Activated CD4-positive, alpha-beta T cell treated with anti-CD3 and anti-CD28 coated beads for 36 hours (primary cell): ENCODE results near the gene ASZ1. TPM values are rescaled to one million over a fixed set of nuclear protein-coding genes. Genes with fewer than 3 reads are reported as not detected.
A peak's percentile ranks its signal among the peaks of the same experiment; 100 is the strongest.

Experiments
- ATAC-seq: fragments of 200-7000 bp; cut with Tn5 transposase; one replicate; pipeline ENCODE4 v1.10.0; 2021; ENCODE audit warnings: mild to moderate bottlenecking, moderate library complexity
- CTCF ChIA-PET: fragments of 350-600 bp; sonication (Branson Sonifier 250); formaldehyde crosslinking; loops from one replicate; lab custom pipeline; 2021; ENCODE audit warnings: antibody characterized with exemption; lab: Charles Lee
- POLR2A ChIA-PET: fragments of 350-600 bp; sonication (Branson Sonifier 250); formaldehyde crosslinking; loops from one replicate; lab custom pipeline; 2021; ENCODE audit warnings: antibody characterized with exemption, inconsistent platforms; lab: Charles Lee
- DNase-seq: peaks from one replicate; pipeline ENCODE4 v3.0.0-alpha.2; 2020
- H3K27ac Mint-ChIP-seq: one replicate; pipeline ENCODE4 v1.8.0; 2021; ENCODE audit warnings: mixed read lengths
- H3K27me3 Mint-ChIP-seq: one replicate; pipeline ENCODE4 v1.8.0; 2021; ENCODE audit warnings: mixed read lengths
- H3K36me3 Mint-ChIP-seq: one replicate; pipeline ENCODE4 v1.8.0; 2021; ENCODE audit warnings: low read depth, mixed read lengths
- H3K4me1 Mint-ChIP-seq: one replicate; pipeline ENCODE4 v1.8.0; 2021; ENCODE audit warnings: mixed read lengths
- H3K4me3 Mint-ChIP-seq: one replicate; pipeline ENCODE4 v1.8.0; 2021; ENCODE audit warnings: mild to moderate bottlenecking, moderate library complexity, mixed read lengths
- H3K9me3 Mint-ChIP-seq: one replicate; pipeline ENCODE4 v1.8.0; 2021; ENCODE audit warnings: low read depth, mixed read lengths
- intact Hi-C, 2 experiments: fragments of 100-400 bp; cut with DNase I in 1 of 2; cut with micrococcal nuclease in 1 of 2; formaldehyde crosslinking; loops; one replicate each; pipeline versions ENCODE4 v1.14.2 to v1.15.1; 2022 to 2024; cut with DNase I, micrococcal nuclease
- total RNA-seq, 2 experiments: library from RNA; stranded (reverse); gene quantifications; one replicate each; pipeline ENCODE4 v1.2.3, GENCODE V29; 2021

Gene ASZ1
- total RNA-seq, 2 experiments from 2014 or later = not detected

DNA sequence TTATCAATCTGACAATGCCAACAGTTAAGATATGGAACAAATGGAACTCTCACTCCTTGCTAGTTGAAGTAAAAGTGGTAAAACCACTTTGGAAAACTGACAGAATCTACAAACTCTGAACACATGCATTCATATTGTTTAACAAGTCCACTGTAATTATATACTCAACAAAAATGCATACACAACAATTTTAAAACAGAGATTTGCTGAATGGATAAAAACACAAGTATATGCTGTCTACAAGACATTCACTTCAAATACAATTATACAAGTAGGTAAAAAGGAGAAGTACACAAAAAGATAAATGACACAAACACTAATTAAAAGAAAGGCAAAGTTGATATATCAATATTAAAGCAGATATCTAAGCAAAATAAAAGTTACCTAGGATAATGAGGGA lies 95.3 kb downstream of the ASZ1 start:
- ATAC-seq = no peak
- Mint-ChIP-seq H3K9me3 (peaks cover 2% of the 10 kb centered on the region), H3K36me3 (no peaks in the 10 kb centered on the region), H3K4me1 (no peaks in the 10 kb centered on the region), H3K27ac (no peak overlapping the region), H3K4me3 (no peak overlapping the region), H3K27me3 (peaks cover 5% of the 10 kb centered on the region)
- ChIA-PET CTCF (no interaction called here), POLR2A (no interaction called here)
- intact Hi-C loops = no loop called here
- DNase-seq = no peak

DNA sequence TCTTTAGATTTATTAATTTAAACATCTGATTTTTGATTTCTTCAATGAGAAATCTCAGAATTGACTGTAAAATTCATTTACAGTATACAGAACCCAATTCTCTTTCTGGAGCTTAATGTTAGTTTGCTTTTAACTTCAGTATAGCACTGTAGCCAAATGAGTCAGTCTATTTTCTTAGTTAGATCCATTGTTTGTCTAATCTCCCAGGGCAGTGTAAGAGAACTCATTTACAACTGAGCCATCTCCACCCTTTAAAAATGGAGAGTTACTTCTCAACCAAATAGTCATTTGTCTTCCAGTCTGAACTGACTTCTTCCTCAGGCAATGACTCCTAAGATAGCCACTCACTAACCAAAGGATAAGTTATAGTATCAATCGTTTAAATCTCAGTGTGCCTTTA lies 101.5 kb downstream of the ASZ1 start:
- Mint-ChIP-seq H3K27ac (no peak overlapping the region), H3K9me3 (peaks cover 2% of the 10 kb centered on the region), H3K4me3 (no peak overlapping the region), H3K36me3 (no peaks in the 10 kb centered on the region), H3K4me1 (peaks cover 2% of the 10 kb centered on the region), H3K27me3 (peaks cover 51% of the 10 kb centered on the region)
- CTCF ChIA-PET = no interaction called here
- ATAC-seq (no peak), DNase-seq (no peak)
- intact Hi-C loops = no loop called here
- POLR2A ChIA-PET = no interaction called here

- intact Hi-C loops = no loop called here
- Mint-ChIP-seq H3K9me3 (no peaks in the 10 kb centered on the region), H3K36me3 (no peaks in the 10 kb centered on the region), H3K27me3 (peaks cover 56% of the 10 kb centered on the region), H3K4me1 (peaks cover 2% of the 10 kb centered on the region), H3K4me3 (no peak overlapping the region), H3K27ac (no peak overlapping the region)
- no peak for ATAC-seq
- ChIA-PET POLR2A (no interaction called here), CTCF (interaction anchor here (1.5 kb wide), 1 partner anchor 13 kb away, joined by 3 read pairs; no protein-coding TSS in a partner anchor)
- DNase-seq = no peak
Observed at GRCh38 chr7:117324960-117325359, 102.3 kb downstream of the ASZ1 start.

DNA sequence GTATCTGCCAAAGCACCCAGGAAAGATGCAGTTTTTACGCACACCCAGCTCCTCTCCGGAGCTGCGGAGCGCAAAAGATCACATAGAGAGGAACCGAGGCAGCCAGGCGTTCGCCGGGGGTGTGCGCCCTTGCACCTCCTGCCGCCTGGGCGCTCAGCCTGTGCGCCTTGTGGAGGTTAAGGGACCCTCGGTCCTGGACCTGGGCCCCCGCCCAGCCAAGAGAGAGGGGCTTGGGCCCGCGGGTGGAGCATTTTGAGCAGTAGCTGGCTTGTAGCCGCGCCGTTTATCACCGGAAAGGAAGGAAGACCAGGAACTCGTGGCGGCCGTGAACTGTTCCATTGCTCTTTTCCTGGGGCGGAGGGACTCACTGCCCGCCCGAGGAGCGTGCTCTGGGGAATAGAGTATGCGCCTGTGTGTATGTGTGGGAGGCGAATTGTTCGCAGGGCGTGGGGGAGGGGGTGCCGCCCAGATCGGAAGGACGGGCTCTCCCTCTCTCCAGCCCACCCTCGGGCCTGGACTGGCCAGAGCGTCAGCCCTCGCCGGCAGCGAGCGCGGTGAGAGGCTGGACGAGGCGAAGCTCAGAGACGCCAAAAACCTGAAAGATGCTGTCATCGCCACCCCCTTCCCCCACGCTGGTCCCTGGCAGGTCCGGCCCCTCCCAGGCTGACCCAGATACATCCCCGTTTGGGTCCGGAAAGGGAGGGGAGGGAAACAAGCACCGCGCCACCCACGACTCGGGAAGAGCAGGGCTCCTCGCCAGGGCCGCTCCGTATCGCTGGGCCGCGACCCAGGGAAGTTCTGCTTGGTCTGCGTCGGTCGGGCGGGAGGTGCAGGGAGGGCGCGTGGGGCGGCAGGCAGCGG lies 103.2 kb downstream of the ASZ1 start:
- Mint-ChIP-seq H3K27ac (no peak overlapping the region), H3K9me3 (no peaks in the 10 kb centered on the region), H3K4me1 (peaks cover 2% of the 10 kb centered on the region), H3K36me3 (no peaks in the 10 kb centered on the region), H3K4me3 (no peak overlapping the region), H3K27me3 (peaks cover 57% of the 10 kb centered on the region)
- ChIA-PET POLR2A (no interaction called here), CTCF (interaction anchor here (1.5 kb wide), 1 partner anchor 12 kb away, joined by 3 read pairs; no protein-coding TSS in a partner anchor)
- DNase-seq (no peak), ATAC-seq (no peak)
- intact Hi-C loops = no loop called here

DNA sequence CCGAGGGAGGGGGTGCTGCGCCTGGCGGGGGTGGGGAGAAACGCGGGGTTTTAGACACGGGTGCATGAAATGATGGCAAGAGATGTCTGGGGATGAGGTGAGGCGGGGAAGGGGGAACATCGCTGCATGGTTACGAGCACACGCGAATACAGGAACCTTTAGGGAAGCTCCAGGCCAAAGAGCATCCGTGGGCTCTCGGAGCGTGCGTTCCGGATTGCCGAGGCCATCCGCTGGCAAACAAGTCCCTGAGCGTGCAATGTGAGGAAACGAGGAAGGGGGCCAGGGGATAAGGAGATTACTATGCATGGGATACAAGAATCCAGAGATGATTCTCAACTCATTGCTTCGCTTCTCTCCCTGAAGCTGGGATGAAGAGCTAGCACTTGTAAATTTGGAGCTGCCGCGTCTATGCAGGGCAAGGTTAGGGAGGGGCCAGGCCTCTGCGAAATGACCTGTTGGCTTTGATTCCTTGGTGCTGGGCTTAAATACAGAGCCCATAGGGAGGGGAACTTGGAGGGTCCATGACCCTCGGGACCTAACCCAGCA lies 103.9 kb downstream of the ASZ1 start:
- no peaks in the 10 kb centered on the region for H3K36me3 Mint-ChIP-seq
- CTCF ChIA-PET = interaction anchor here (1.5 kb wide), 1 partner anchor 11 kb away, joined by 3 read pairs; no protein-coding TSS in a partner anchor
- intact Hi-C loops = no loop called here
- peaks cover 57% of the 10 kb centered on the region for H3K27me3 Mint-ChIP-seq
- ATAC-seq (no peak), DNase-seq (peak; percentile 6)
- H3K9me3 Mint-ChIP-seq = no peaks in the 10 kb centered on the region
- H3K4me3 Mint-ChIP-seq = no peak overlapping the region
- POLR2A ChIA-PET = no interaction called here
- H3K4me1 Mint-ChIP-seq = peaks cover 2% of the 10 kb centered on the region
- no peak overlapping the region for H3K27ac Mint-ChIP-seq

DNA sequence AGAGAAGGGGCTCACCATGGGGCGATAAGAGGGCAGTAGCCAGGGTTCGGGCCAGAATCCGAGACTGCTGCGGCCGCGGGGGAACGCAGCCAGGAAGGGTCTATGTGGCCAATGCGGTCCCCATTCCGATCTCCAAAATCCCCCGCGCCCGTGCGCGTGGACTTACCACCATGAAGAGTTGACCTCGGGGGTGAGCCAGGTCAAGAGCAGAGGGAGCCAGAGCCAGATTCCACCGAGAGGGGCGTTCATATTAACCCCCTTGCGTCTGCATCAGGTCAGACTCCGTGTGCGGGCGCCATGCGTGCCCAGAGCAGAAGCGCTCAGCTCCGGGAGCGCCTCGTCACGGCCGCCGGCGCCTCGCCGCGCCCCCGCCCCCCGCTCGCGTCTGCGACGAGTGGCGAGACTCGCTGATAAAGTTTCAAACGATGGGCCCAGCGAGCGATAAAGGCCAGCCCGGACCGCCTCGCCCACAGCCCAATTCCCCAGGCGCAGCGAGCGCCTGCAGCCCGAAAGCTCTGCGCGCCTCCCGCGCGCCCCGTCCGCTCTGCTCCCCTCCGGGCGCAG lies 104.5 kb downstream of the ASZ1 start, which contains the start of gene WNT2:
WNT2 (minus strand) TSS at position 318 of the 564 bp plus-strand sequence; CDS start at position 249, 69 bp downstream.
- Mint-ChIP-seq H3K27me3 (peaks cover 60% of the 10 kb centered on the region), H3K27ac (no peak within 1 kb of the TSS), H3K36me3 (no peaks in the 10 kb centered on the region), H3K4me3 (no peak within 1 kb of the TSS), H3K9me3 (no peaks in the 10 kb centered on the region), H3K4me1 (peaks cover 2% of the 10 kb centered on the region)
- intact Hi-C loops = no loop called here
- no peak for ATAC-seq
- ChIA-PET CTCF (interaction anchor here (0.6 kb wide), 1 partner anchor 1014 kb away, joined by 3 read pairs; no protein-coding TSS in a partner anchor), POLR2A (no interaction called here)
- peak; percentile 6 for DNase-seq

DNA sequence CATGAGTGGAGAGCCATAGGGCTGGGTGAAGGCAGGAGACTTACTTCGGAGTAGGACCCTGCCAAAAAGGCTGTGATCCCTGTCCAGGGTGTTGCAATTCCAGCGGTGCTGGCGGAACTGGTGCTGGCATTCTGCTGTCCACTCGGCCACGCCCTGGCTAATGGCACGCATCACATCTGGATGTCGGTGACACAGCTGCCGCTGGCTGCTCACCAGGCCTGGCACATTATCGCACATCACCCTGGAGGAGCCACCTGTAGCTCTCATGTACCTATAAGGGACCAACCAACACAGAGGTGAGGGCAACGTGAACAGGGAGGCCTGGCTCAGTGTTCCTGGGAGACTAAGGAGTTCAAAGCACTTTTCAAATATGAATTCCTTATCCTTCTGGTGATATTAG lies 106.8 kb downstream of the ASZ1 start:
- Mint-ChIP-seq H3K4me1 (peaks cover 2% of the 10 kb centered on the region), H3K27ac (no peak overlapping the region), H3K9me3 (no peaks in the 10 kb centered on the region), H3K4me3 (no peak overlapping the region), H3K36me3 (no peaks in the 10 kb centered on the region), H3K27me3 (peaks cover 49% of the 10 kb centered on the region)
- no peak for ATAC-seq
- intact Hi-C loops = no loop called here
- ChIA-PET CTCF (no interaction called here), POLR2A (no interaction called here)
- DNase-seq = no peak

DNA sequence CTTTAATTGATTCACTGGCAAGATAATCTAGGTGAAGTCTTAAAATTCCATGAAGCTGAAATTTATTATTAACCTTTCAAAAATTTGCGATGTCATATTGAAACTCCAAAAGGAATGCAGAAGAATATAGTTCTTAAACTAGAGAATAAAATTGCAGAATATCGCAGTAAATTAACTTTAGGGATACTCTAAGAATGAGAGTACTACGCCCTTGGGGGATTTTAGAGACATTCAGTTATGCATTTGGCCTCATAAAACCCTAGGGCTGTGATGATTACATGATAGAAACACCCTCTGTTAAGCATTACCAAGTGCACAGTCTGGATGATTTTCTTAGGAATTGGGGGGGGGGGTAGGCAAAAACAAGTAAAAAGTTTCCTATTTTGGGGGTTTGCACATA lies 108.1 kb downstream of the ASZ1 start:
- no peak for ATAC-seq
- H3K9me3 Mint-ChIP-seq = no peaks in the 10 kb centered on the region
- CTCF ChIA-PET = no interaction called here

GRCh38 chr7:117313582-117313981 lies 113.7 kb downstream of the ASZ1 start:
- intact Hi-C loops = no loop called here
- Mint-ChIP-seq H3K27me3 (peaks cover 13% of the 10 kb centered on the region), H3K27ac (no peak overlapping the region), H3K9me3 (no peaks in the 10 kb centered on the region), H3K4me3 (no peak overlapping the region), H3K4me1 (no peaks in the 10 kb centered on the region), H3K36me3 (no peaks in the 10 kb centered on the region)
- no peak for ATAC-seq
- no peak for DNase-seq
- POLR2A ChIA-PET = no interaction called here
- CTCF ChIA-PET = no interaction called here

More for the DNA sequence above, 108.1 kb downstream of the ASZ1 start:
- Mint-ChIP-seq H3K27me3 (peaks cover 38% of the 10 kb centered on the region), H3K4me3 (no peak overlapping the region), H3K36me3 (no peaks in the 10 kb centered on the region), H3K4me1 (peaks cover 2% of the 10 kb centered on the region), H3K27ac (no peak overlapping the region)
- no peak for DNase-seq
- intact Hi-C loops = no loop called here
- POLR2A ChIA-PET = no interaction called here
